Left ventricle myocardium inferior (tissue), 1 donor: ENCODE measurements around the gene PNPLA8. TPM values are rescaled to one million over a fixed set of nuclear protein-coding genes. Genes with fewer than 3 reads are reported as not detected.

Experiments used
- DNase-seq: peaks from one replicate; pipeline ENCODE4 v3.0.0-alpha.2; 2020
- H3K27ac ChIP-seq: fragments of 200-600 bp; replicated peaks from 2 replicates; pipeline ENCODE4 v1.8.0; 2021
- H3K27me3 ChIP-seq: fragments of 200-600 bp; 2 replicates; pipeline ENCODE4 v1.8.0; 2021; ENCODE audit warnings: low read depth
- H3K36me3 ChIP-seq: fragments of 200-600 bp; 2 replicates; pipeline ENCODE4 v1.8.0; 2021
- H3K4me1 ChIP-seq: fragments of 200-600 bp; 2 replicates; pipeline ENCODE4 v1.8.0; 2021
- H3K4me3 ChIP-seq: fragments of 200-600 bp; 2 replicates; pipeline ENCODE4 v1.8.0; 2021; ENCODE audit warnings: mild to moderate bottlenecking, moderate library complexity
- H3K9me3 ChIP-seq: fragments of 200-600 bp; replicated peaks from 2 replicates; pipeline ENCODE4 v1.8.0; 2021
- intact Hi-C: fragments of 100-400 bp; cut with micrococcal nuclease; formaldehyde crosslinking; loops from one replicate; pipeline ENCODE4 v1.11.0; 2022
- total RNA-seq: library from RNA; stranded (reverse); fragmentation: NEBNext Ultra II Directional; extraction: Animal tissue kit (Norgen Biotek cat#: 25700); gene quantifications from one replicate; pipeline ENCODE4 v1.2.1, GENCODE V29; 2021
- TF ChIP-seq, protein P1 (sequence below): fragments of 200-600 bp; IDR thresholded peaks from 2 replicates; pipeline ENCODE4 v1.8.0; 2021; ENCODE audit warnings: antibody characterized with exemption, mild to moderate bottlenecking, borderline replicate concordance
- donor health status: DM: no; HTN: yes; CAD: no; lungs with severe emphysema.

Gene PNPLA8
- total RNA-seq, 1 donor from 2014 or later, result 32.4 TPM

DNA sequence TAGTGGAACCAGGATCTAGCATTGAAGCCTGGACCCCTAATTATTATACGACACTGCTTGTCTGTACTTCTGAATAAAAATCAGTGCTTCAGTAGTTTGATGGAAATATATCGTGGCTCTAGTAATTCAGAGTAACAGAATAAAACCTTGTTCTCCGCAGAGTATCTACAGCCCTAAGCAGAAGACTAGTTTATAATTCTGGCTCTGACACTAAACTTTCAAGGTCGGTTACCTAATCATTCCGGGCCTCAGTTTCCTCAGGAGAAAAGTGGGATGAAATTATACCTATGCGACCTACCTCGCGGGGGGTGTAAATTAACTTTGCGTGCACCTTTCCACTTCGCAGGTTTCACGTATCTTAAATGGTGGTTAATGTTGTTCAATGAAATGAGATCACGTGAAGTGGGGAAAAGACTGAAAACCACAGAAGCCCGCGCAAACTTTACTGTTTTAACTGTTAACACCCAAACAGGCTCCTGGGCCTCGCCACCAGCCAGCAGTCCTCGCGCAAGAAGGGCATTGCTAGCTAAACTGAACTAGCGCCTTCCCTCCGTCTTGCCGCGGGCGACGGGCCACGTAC lies 43.0 kb upstream of the PNPLA8 start:
- H3K4me3 ChIP-seq, result peak overlapping the region; percentile 93
- H3K36me3 ChIP-seq, result peaks cover 31% of the 10 kb centered on the region
- intact Hi-C loops, result no loop called here
- TF ChIP-seq, protein P1, sequence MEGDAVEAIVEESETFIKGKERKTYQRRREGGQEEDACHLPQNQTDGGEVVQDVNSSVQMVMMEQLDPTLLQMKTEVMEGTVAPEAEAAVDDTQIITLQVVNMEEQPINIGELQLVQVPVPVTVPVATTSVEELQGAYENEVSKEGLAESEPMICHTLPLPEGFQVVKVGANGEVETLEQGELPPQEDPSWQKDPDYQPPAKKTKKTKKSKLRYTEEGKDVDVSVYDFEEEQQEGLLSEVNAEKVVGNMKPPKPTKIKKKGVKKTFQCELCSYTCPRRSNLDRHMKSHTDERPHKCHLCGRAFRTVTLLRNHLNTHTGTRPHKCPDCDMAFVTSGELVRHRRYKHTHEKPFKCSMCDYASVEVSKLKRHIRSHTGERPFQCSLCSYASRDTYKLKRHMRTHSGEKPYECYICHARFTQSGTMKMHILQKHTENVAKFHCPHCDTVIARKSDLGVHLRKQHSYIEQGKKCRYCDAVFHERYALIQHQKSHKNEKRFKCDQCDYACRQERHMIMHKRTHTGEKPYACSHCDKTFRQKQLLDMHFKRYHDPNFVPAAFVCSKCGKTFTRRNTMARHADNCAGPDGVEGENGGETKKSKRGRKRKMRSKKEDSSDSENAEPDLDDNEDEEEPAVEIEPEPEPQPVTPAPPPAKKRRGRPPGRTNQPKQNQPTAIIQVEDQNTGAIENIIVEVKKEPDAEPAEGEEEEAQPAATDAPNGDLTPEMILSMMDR, result no peak
- DNase-seq, result no peak
- peaks cover 78% of the 10 kb centered on the region for H3K4me1 ChIP-seq
- H3K27ac ChIP-seq, result peak overlapping the region; percentile 96
- no peaks in the 10 kb centered on the region for H3K9me3 ChIP-seq
- no peaks in the 10 kb centered on the region for H3K27me3 ChIP-seq

DNA sequence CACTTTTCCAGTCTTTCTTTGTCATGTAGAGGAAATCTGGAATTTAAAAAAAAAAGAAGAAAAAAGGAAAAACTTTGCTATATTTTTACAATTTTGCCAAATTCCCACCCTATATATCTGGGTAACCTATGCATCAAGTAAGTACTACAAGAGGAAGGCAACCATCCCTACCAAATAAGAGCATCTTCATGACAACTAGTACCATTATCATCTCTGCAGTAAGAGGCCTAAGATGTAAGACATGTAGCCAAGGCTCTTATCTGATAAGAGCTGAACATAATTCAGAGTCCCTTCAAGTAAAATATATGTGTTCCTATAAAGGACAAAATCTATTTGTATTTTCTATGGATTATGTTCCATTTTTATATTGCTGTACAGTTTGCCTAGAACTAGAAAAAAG lies 40.1 kb upstream of the PNPLA8 start:
- TF ChIP-seq, protein P1, result no peak
- no peaks in the 10 kb centered on the region for H3K9me3 ChIP-seq
- DNase-seq, result no peak
- intact Hi-C loops, result no loop called here
- H3K27ac ChIP-seq, result no peak overlapping the region
- H3K4me3 ChIP-seq, result no peak overlapping the region
- H3K36me3 ChIP-seq, result peaks cover 24% of the 10 kb centered on the region
- no peaks in the 10 kb centered on the region for H3K27me3 ChIP-seq
- H3K4me1 ChIP-seq, result peaks cover 55% of the 10 kb centered on the region

DNA sequence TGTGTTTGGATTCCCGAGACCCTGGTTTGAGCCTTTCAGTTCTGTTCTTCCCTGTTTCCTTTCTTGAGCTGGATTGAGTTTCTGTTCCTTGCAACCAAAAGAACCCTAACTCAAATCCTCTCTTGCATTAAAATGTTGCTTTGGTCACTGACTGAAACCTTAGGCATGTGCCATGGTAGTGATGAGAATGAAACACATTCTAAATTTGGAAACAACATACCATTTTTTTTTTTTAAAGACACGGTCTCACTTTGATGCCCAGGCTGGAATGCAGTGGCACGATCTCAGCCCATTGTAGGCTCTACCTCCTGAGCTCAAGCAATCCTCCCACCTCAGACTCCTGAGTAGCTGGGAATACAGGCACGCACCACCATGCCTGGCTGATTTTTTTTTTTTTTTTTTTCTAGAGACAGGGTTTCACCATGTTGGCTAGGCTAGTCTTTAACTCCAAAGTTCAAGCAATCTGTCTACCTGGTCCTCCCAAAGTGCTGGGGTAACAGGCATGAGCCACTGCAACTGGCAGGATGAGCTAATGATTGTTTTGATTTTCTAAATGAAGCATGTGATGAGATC lies 35.2 kb upstream of the PNPLA8 start:
- no peak for DNase-seq
- H3K27me3 ChIP-seq, result no peaks in the 10 kb centered on the region
- H3K4me1 ChIP-seq, result peaks cover 11% of the 10 kb centered on the region
- intact Hi-C loops, result no loop called here
- H3K4me3 ChIP-seq, result no peak overlapping the region
- TF ChIP-seq, protein P1, result no peak
- H3K9me3 ChIP-seq, result peaks cover 19% of the 10 kb centered on the region
- peaks cover 24% of the 10 kb centered on the region for H3K36me3 ChIP-seq
- peak overlapping the region; percentile 16 for H3K27ac ChIP-seq

DNA sequence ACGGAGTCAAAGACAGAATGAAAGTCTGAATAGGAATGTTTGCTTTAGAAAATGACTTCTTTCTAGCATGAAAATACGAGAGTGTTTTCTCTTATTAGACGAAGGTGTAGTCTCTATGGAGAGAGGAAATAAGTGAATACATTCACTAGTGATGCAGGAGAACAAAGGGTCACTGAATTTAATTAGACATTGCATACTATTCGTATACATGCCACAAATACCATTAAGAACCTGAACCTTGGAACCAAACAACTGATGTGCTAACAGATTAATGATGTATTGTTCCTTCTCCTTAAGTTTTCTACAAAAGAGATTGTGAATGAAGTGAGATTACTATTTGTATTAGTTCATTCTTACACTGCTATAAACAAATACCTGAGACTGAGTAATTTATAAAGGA lies 33.3 kb upstream of the PNPLA8 start:
- TF ChIP-seq, protein P1, result no peak
- no peak overlapping the region for H3K4me3 ChIP-seq
- no peak for DNase-seq
- H3K27ac ChIP-seq, result no peak overlapping the region
- intact Hi-C loops, result no loop called here
- H3K9me3 ChIP-seq, result peaks cover 19% of the 10 kb centered on the region
- H3K27me3 ChIP-seq, result no peaks in the 10 kb centered on the region
- peaks cover 7% of the 10 kb centered on the region for H3K4me1 ChIP-seq
- peaks cover 11% of the 10 kb centered on the region for H3K36me3 ChIP-seq

DNA sequence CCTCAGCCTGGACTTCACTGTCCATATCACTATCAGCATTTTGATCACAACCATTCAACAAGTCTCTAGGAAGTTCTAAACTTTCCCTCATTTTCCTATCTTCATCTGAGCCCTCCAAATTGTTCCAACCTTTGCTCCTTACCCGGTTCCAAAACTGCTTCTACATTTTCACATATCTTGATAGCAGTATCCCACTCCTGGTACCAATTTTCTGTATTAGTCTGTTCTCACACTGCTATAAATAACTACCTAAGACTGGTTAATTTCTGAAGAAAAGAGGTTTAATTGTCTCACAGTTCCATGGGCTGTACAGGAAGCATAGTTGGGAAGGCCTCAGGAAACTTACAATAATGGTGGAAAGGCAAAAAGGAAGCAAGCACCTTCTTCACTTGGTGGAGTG lies 31.7 kb upstream of the PNPLA8 start:
- no peak overlapping the region for H3K4me3 ChIP-seq
- H3K27ac ChIP-seq, result no peak overlapping the region
- no peak for DNase-seq
- peaks cover 7% of the 10 kb centered on the region for H3K4me1 ChIP-seq
- intact Hi-C loops, result no loop called here
- H3K36me3 ChIP-seq, result peaks cover 4% of the 10 kb centered on the region
- H3K27me3 ChIP-seq, result no peaks in the 10 kb centered on the region
- TF ChIP-seq, protein P1, result no peak
- H3K9me3 ChIP-seq, result peaks cover 19% of the 10 kb centered on the region
